GM12872 (cell line): ENCODE measurements around the gene PRRX1.

Source experiments
- CTCF ChIP-seq: IDR thresholded peaks from 3 replicates; pipeline ENCODE4 v1.5.1; 2011; ENCODE audit warnings: low read depth, mild to moderate bottlenecking, low read length, moderate library complexity; ENCODE audit not compliant: insufficient read depth

Gene PRRX1

DNA sequence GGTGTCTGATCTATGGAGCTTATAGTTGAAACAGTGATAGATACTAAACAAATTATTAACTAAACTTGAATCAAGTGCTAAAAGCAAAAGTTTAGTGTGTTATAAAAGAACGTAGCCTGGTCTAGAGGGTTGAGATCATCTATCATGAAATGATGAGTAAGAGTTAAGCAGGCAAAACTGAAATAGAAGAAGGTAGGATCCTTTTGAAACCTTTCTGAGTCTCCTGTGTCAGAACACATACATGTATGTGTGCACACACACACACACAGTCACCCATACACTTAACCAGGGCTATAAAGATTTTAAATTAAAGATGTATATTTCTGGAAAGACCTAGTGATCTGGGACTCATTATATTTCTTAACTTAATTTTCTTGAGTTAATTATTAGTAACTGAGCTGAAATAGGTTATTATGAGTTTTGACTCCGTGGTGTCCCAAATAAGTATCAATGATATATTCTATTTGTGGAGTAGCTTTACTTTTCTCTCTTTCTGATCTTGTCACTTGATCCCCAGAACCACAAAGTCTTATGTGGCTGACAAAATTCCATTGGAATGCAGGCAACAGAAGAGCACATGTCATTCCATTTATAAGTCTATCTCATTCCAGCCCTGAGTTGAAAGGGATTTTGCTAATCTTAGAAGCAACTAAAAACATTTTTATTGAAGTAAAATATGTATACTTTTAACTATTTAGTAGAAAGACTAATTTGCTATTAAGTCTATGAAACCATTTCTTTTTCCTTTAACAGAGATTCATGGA, 70.7 kb downstream of the PRRX1 start:
- TF ChIP-seq CTCF: no peak

DNA sequence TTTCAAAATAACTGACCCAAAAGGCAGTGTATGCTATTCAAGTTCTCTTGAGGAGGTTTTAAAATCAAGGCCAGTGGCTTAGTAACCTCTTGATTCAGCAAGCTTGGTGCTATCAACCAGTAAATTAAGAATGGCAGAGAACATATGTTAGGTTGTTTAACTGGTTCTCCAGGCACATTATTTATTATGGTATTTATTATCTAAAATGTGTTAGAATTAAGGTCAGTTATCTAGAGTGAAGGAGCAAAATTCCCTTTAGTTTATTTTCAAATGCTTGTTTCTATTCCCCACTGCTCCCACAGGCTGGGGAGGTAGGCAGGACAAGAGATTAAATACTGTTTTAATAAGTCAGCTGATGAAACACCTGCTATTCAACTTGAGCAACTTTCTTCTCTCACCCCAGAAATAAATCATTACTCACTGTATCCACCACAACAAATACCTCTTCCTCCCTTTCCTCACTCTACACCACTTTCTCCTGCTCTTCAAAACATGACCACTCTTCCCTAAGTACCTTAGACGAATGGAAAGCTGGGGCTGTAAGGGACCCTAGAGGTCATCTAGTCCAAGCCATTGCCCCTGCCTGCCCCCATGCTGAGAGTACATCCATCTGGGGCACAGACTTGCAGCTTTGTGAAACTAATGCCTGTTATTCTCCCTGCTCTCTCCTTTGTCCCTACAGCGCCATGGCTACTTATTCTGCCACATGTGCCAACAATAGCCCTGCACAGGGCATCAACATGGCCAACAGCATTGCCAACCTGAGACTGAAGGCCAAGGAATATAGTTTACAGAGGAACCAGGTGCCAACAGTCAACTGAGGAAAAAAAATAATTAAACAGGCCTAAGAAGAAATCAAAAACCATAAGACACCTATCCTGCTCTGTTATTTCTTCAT, 71.7 kb downstream of the PRRX1 start:
- TF ChIP-seq CTCF: no peak

- TF ChIP-seq CTCF: no peak
Measured at GRCh38 chr1:170739803-170740202, 75.9 kb downstream of the PRRX1 start.

DNA sequence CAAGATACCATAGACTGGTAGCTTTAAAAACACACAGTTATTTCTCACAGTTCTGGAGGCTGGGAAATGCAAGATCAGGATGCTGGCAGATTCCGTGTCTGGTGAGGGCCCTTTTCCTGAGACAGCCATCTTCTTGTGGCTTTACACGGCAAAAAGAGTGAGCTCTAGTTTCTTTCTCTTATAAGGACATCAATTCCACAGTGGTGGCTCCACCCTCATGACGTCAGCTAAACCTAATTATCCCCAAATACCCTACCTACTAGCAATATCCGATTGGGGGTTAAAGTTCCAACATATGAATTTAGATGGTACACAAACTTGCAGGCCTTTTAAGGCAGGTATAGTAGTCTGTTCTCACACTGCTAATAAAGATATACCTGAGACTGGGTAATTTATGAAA, 77.7 kb downstream of the PRRX1 start:
- TF ChIP-seq CTCF: no peak

DNA sequence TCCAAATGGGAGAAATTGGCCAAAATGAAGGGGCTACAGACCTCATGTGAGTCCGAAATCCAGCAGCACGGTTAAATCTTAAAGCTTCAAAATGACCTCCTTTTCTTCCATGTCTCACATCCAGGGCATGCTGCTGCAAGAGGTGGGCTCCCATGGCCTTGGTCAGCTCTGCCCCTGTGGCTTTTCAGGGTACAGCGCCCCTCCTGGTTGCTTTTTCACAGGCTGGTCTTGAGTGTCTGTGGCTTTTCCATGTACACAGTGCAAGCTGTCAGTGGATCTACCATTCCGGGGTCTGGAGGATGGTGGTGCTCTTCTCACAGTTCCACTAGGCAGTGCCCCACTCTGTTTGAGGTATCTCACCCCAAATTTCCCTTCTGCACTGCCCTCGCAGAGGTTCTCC, 78.7 kb downstream of the PRRX1 start:
- no peak for TF ChIP-seq CTCF

DNA sequence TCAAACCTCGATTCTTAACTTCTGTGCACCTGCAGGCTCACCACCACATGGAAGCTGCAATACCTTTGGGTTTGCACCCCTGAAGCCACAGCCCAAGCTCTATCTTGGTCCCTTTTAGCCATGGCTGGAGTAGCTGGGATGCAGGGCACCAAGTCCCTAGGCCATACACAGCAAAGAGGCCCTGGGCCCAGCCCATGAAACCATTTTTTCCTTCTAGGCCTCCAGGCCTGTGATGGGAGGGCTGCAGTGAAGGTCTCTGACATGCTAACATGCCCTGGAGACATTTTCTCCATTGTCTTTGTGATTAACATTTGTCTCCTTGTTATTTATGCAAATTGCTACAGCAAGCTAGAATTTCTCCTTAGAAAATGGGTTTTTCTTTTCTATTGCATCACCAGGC, 79.2 kb downstream of the PRRX1 start:
- TF ChIP-seq CTCF: no peak

- TF ChIP-seq CTCF: no peak
Measured at GRCh38 chr1:170749549-170749948, 85.6 kb downstream of the PRRX1 start.
